Large intestine (tissue), 3 donors: ENCODE measurements around the gene UBASH3B. TPM values are rescaled to one million over a fixed set of nuclear protein-coding genes. Genes with fewer than 3 reads are reported as not detected.

ENCODE experiments used
- DNase-seq, 2 donors: peaks; one replicate each; pipeline versions ENCODE4 v3.0.0 to v3.0.0-alpha.2; 2013
- H3K27ac ChIP-seq: one replicate; pipeline ENCODE4 v1.5.1; 2013; ENCODE audit warnings: low read length
- H3K27me3 ChIP-seq: 2 replicates; pipeline ENCODE4 v1.6.1; 2013; ENCODE audit warnings: low read length; ENCODE audit not compliant: control insufficient read depth, insufficient read depth
- H3K36me3 ChIP-seq: 2 replicates; pipeline ENCODE4 v1.6.1; 2013; ENCODE audit warnings: low read length; ENCODE audit not compliant: control insufficient read depth, insufficient read depth
- H3K4me1 ChIP-seq: one replicate; pipeline ENCODE4 v1.6.1; 2013; ENCODE audit warnings: low read length; ENCODE audit not compliant: control insufficient read depth, insufficient read depth
- H3K4me3 ChIP-seq: one replicate; pipeline ENCODE4 v1.5.1; 2013; ENCODE audit warnings: low read length
- H3K9me3 ChIP-seq: one replicate; pipeline ENCODE4 v1.6.1; 2013; ENCODE audit warnings: mild to moderate bottlenecking, low read depth, low read length, moderate library complexity; ENCODE audit not compliant: control insufficient read depth
- WGBS: methylation state at CpG from one replicate; pipeline ENCODE4 v1.1.5; 2013; ENCODE audit warnings: low lambda C conversion rate; ENCODE audit not compliant: insufficient coverage; 5-methylcytosine and 5-hydroxymethylcytosine counted together
- polyA plus RNA-seq: library from polyadenylated mRNA; unstranded; fragments of 120-200 nt; gene quantifications from one replicate; pipeline ENCODE4 v1.2.1, GENCODE V29; 2013

Gene UBASH3B
- polyA plus RNA-seq, 1 donor = 2.8 TPM

GRCh38 chr11:122743097-122743741 lies 87.7 kb downstream of the UBASH3B start:
- H3K27me3 ChIP-seq = no peaks in the 10 kb centered on the region
- peak overlapping the region; percentile 31 for H3K27ac ChIP-seq
- no peaks in the 10 kb centered on the region for H3K36me3 ChIP-seq
- no peaks in the 10 kb centered on the region for H3K9me3 ChIP-seq
- H3K4me1 ChIP-seq = peaks cover 5% of the 10 kb centered on the region
- no peak overlapping the region for H3K4me3 ChIP-seq
- DNase-seq = no peak
- no CpG with 5 or more reads among the region's 6 CpGs for WGBS

GRCh38 chr11:122743949-122744348 lies 88.4 kb downstream of the UBASH3B start:
- H3K4me1 ChIP-seq = peaks cover 5% of the 10 kb centered on the region
- peak in 1 of 2 donors; percentile 44 for DNase-seq
- no peak overlapping the region for H3K4me3 ChIP-seq
- H3K36me3 ChIP-seq = no peaks in the 10 kb centered on the region
- H3K27me3 ChIP-seq = no peaks in the 10 kb centered on the region
- WGBS = no CpG with 5 or more reads among the region's 6 CpGs
- H3K9me3 ChIP-seq = no peaks in the 10 kb centered on the region
- peak overlapping the region; percentile 31 for H3K27ac ChIP-seq

DNA sequence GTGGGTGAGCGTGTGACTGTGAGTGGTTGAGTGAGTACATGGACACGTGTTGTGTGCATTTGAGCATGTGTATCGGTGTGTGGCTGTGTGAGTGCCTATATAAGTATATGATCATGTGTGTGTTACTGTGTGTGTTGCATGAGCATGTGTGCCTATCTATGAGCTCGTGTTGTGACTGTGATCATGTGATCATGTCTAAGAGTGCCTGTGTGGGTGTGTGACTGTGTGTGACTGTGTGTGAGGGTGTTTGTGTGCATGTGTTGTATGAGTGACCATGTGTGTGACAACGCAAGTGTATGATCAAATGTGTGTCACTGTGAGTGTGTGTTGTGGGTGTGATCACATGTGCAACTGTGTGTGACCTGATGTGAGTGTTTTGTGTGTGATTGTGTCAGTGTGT lies 88.8 kb downstream of the UBASH3B start:
- no peak for DNase-seq
- H3K4me3 ChIP-seq = no peak overlapping the region
- H3K36me3 ChIP-seq = no peaks in the 10 kb centered on the region
- 100% methylated on average over 1 of the region's 5 CpGs for WGBS
- peak overlapping the region; percentile 9 for H3K27ac ChIP-seq
- no peaks in the 10 kb centered on the region for H3K27me3 ChIP-seq
- H3K4me1 ChIP-seq = peaks cover 5% of the 10 kb centered on the region
- H3K9me3 ChIP-seq = no peaks in the 10 kb centered on the region

- H3K4me3 ChIP-seq = no peak overlapping the region
- peaks cover 5% of the 10 kb centered on the region for H3K4me1 ChIP-seq
- DNase-seq = no peak
- WGBS = no CpG with 5 or more reads among the region's 2 CpGs
- H3K27me3 ChIP-seq = no peaks in the 10 kb centered on the region
- H3K27ac ChIP-seq = no peak overlapping the region
- no peaks in the 10 kb centered on the region for H3K36me3 ChIP-seq
- no peaks in the 10 kb centered on the region for H3K9me3 ChIP-seq
Observed at GRCh38 chr11:122745111-122745510, 89.6 kb downstream of the UBASH3B start.

DNA sequence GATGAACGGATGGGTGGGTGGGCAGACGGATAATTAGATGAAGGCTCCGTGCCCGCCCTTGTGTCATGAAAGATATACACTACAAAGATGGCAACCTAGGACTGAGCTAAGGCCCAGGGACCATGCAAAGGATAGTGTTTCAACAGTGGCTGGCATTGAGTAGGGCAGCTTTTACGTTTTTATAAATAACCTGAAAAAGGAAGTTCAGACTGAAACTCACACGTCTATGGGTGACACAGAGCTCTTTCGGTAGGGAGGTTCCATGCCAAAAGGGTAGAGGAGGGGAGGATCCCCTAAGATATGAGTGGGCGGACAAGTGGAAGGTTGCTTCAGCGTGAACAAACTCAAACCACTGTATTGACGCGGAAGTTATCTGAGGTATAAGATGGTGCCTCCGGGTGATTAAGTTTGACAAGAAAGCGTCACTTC lies 90.5 kb downstream of the UBASH3B start:
- Histone ChIP-seq H3K4me1 (peaks cover 5% of the 10 kb centered on the region), H3K4me3 (no peak overlapping the region), H3K27me3 (no peaks in the 10 kb centered on the region), H3K36me3 (no peaks in the 10 kb centered on the region), H3K27ac (no peak overlapping the region), H3K9me3 (no peaks in the 10 kb centered on the region)
- no peak for DNase-seq
- WGBS = 87% methylated on average over 3 of the region's 13 CpGs

DNA sequence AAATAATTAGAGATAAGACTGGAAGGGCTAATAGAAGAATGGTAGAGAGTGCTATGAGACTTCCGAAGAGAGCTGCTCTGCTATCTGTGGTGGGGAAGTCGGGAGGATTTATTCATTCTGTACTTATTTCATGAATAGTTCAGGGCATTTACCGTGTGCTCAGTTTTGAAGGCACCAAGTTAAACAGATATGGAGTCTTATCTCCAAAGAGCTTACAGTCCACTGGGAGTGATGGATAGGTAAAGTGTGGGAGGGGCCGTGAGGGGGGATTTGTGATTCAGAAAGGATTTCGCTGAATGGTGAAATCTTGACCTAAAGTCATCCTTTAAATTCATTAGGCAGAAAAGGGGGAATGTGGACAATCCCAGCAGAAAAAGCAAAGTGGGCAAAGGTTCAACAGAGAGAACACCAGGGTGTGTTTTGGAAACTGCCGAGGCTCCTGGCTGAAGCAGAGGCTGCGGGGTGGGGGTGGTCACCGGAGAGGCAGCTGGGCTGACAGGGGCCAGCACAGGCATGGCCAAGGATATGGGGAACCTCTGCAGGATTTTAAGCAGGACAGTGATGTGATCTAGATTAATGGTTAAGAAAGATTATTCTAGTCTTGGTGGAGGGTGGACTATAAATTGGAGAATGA lies 91.2 kb downstream of the UBASH3B start:
- Histone ChIP-seq H3K4me3 (no peak overlapping the region), H3K27ac (no peak overlapping the region), H3K27me3 (no peaks in the 10 kb centered on the region), H3K36me3 (no peaks in the 10 kb centered on the region), H3K9me3 (no peaks in the 10 kb centered on the region), H3K4me1 (peaks cover 3% of the 10 kb centered on the region)
- no peak for DNase-seq
- no CpG with 5 or more reads among the region's 8 CpGs for WGBS

GRCh38 chr11:122747351-122747781 lies 91.8 kb downstream of the UBASH3B start:
- no peaks in the 10 kb centered on the region for H3K36me3 ChIP-seq
- no peaks in the 10 kb centered on the region for H3K9me3 ChIP-seq
- H3K4me3 ChIP-seq = no peak overlapping the region
- no peaks in the 10 kb centered on the region for H3K4me1 ChIP-seq
- WGBS = 60% methylated on average over 2 of the region's 5 CpGs
- peak in 1 of 2 donors; percentile 14 for DNase-seq
- no peaks in the 10 kb centered on the region for H3K27me3 ChIP-seq
- no peak overlapping the region for H3K27ac ChIP-seq

- DNase-seq = peak in 1 of 2 donors; percentile 39
- H3K4me3 ChIP-seq = no peak overlapping the region
- H3K27me3 ChIP-seq = no peaks in the 10 kb centered on the region
- H3K9me3 ChIP-seq = no peaks in the 10 kb centered on the region
- H3K27ac ChIP-seq = no peak overlapping the region
- H3K36me3 ChIP-seq = no peaks in the 10 kb centered on the region
- H3K4me1 ChIP-seq = no peaks in the 10 kb centered on the region
- WGBS = no CpG with 5 or more reads among the region's 5 CpGs
Observed at GRCh38 chr11:122749005-122749687, 93.6 kb downstream of the UBASH3B start.

DNA sequence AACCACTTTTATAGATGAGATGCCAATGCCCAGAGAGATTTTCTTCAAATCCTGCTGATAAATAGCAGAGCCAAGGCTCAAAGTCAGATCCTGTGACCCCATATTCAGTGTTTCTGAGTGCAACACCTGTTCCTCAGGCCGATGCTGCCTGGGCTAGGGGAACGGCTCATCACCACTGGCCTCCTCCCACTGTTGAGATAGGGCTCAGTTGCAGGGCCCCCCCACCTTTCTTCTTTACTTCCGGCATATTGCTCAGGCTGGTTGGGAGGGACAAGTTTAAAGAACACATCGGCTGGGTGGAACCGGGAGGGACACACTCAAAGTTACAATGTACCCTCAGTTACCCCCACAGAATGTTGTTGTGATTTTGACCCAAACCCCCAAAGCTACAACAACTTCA lies 94.5 kb downstream of the UBASH3B start:
- Histone ChIP-seq H3K36me3 (no peaks in the 10 kb centered on the region), H3K9me3 (no peaks in the 10 kb centered on the region), H3K27ac (no peak overlapping the region), H3K27me3 (no peaks in the 10 kb centered on the region), H3K4me3 (no peak overlapping the region), H3K4me1 (no peaks in the 10 kb centered on the region)
- no CpG with 5 or more reads among the region's 5 CpGs for WGBS
- no peak for DNase-seq

- no CpG with 5 or more reads among the region's 5 CpGs for WGBS
- no peaks in the 10 kb centered on the region for H3K27me3 ChIP-seq
- no peak overlapping the region for H3K27ac ChIP-seq
- no peak overlapping the region for H3K4me3 ChIP-seq
- no peaks in the 10 kb centered on the region for H3K36me3 ChIP-seq
- H3K9me3 ChIP-seq = no peaks in the 10 kb centered on the region
- H3K4me1 ChIP-seq = no peaks in the 10 kb centered on the region
- DNase-seq = no peak
Observed at GRCh38 chr11:122751292-122752070, 96.0 kb downstream of the UBASH3B start.
